GM12878 (cell line): ENCODE measurements around the gene PIAS1.

Source experiments
- EP300 ChIP-seq, 2 experiments: fragments of 150-350 bp in 1 of 2; IDR thresholded peaks; 2 replicates each; pipeline ENCODE4 v1.6.1; 2011 to 2012; ENCODE audit warnings: low read depth in 2 of 2, low read length in 2 of 2, borderline replicate concordance in 1 of 2, improper control_type of control experiment in 1 of 2, inconsistent platforms in 1 of 2; ENCODE audit not compliant: control insufficient read depth in 1 of 2
- HDGF ChIP-seq: fragments of 450-650 bp; IDR thresholded peaks from 2 replicates; pipeline ENCODE4 v1.6.1; 2016; ENCODE audit warnings: antibody characterized with exemption
- NFIC ChIP-seq: IDR thresholded peaks from 2 replicates; pipeline ENCODE4 v1.6.1; 2012; ENCODE audit warnings: low read depth, mild to moderate bottlenecking, inconsistent platforms, low read length, moderate library complexity
- POLR2AphosphoS5 ChIP-seq: IDR thresholded peaks from 2 replicates; pipeline ENCODE4 v1.6.1; 2011; ENCODE audit warnings: mild to moderate bottlenecking, low read length, inconsistent platforms
- RFX5 ChIP-seq: IDR thresholded peaks from 2 replicates; pipeline ENCODE4 v1.6.1; 2011; ENCODE audit warnings: low read depth, low read length, improper control_type of control experiment
- YY1 ChIP-seq: IDR thresholded peaks from 2 replicates; pipeline ENCODE4 v1.6.1; 2011; ENCODE audit warnings: low read depth, mild to moderate bottlenecking, low read length
- TF ChIP-seq, protein P1 (sequence below), 3 experiments: IDR thresholded peaks in 2 of 3; conservative IDR thresholded peaks in 1 of 3; 2 replicates each; pipeline ENCODE4 v1.5.1; 2011; ENCODE audit warnings: low read depth in 3 of 3, low read length in 3 of 3, mild to moderate bottlenecking in 3 of 3, control low read depth in 2 of 3, moderate library complexity in 2 of 3, inconsistent platforms in 1 of 3, mixed read lengths in 1 of 3; ENCODE audit not compliant: control insufficient read depth in 2 of 3, insufficient read depth in 1 of 3; ENCODE audit errors: extremely low read depth in 1 of 3

DNA sequence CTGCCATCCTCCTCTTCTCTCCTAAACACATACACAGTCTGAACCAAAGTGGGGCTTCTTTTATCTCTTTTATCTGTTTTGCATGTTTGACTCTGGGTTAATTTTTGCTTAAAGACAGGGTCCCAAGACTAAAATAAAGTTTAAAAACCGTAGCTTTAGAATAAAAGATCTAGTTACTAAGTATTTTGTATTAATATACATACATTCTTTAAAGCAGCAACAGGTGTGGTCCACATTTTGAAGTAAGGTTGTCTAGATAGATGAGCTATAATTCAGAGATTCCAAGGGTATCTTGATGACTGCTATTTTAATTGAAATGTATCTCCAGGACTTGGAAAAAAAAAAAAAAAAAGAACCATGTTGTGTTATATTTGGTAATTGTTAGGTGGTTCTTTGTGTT is 89.7 kb downstream of the PIAS1 start:
- TF ChIP-seq EP300 (IDR thresholded peaks at IDR 0.05; ENCODE audit: borderline replicate concordance in 1 of 2, control insufficient read depth in 1 of 2, low read depth in 2 of 2, low read length in 2 of 2) (no peak), RFX5 (no peak), HDGF (no peak), POLR2AphosphoS5 (no peak), YY1 (no peak), NFIC (no peak)
- TF ChIP-seq, protein P1, sequence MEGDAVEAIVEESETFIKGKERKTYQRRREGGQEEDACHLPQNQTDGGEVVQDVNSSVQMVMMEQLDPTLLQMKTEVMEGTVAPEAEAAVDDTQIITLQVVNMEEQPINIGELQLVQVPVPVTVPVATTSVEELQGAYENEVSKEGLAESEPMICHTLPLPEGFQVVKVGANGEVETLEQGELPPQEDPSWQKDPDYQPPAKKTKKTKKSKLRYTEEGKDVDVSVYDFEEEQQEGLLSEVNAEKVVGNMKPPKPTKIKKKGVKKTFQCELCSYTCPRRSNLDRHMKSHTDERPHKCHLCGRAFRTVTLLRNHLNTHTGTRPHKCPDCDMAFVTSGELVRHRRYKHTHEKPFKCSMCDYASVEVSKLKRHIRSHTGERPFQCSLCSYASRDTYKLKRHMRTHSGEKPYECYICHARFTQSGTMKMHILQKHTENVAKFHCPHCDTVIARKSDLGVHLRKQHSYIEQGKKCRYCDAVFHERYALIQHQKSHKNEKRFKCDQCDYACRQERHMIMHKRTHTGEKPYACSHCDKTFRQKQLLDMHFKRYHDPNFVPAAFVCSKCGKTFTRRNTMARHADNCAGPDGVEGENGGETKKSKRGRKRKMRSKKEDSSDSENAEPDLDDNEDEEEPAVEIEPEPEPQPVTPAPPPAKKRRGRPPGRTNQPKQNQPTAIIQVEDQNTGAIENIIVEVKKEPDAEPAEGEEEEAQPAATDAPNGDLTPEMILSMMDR (IDR thresholded peaks at IDR 0.05 in 2 of 3, conservative IDR thresholded peaks at IDR 0.05 in 1 of 3; ENCODE audit: control insufficient read depth in 2 of 3, extremely low read depth in 1 of 3, insufficient read depth in 1 of 3, low read depth in 3 of 3, low read length in 3 of 3) = no peak
